ENCODE measurements around the gene RNF150.

- TF ChIP-seq CTCF (IDR thresholded peaks at IDR 0.05) = no peak
- no peak for TF ChIP-seq POLR2A (IDR thresholded peaks at IDR 0.05)
These were observed 185.8 kb downstream of the RNF150 start for GRCh38 chr4:140947506-140947905.
